ENCODE measurements around the gene C10orf67. TPM values are rescaled to one million over a fixed set of nuclear protein-coding genes. Genes with fewer than 3 reads are reported as not detected.

Gene C10orf67
- total and polyA plus RNA-seq, 3 experiments from 2014 or later: 0.26 TPM; not detected in 2

DNA sequence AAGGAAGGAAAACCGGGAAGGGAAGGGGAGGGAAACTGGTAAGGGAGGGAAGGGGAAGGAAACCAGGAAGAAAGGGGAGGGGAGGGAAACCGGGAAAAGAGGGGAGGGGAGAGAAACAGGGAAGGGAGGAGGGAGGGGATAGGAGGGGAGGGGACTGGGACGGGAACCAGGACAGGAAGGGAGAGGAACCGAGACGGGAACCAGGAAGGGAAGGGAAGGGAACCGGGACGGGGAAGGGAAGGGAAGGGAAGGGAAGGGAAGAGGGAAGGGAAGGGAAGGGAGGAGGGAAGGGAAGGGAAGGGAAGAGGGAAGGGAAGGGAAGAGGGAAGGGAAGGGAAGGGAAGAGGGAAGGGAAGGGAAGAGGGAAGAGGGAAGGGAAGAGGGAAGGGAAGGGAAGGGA is 13.6 kb downstream of the C10orf67 start:
- Histone ChIP-seq H3K9me3 (ENCODE audit: low read length) (no peaks in the 10 kb centered on the region), H3K27me3 (ENCODE audit: insufficient read depth, low read length, poor library complexity, severe bottlenecking) (no peaks in the 10 kb centered on the region), H3K27ac (ENCODE audit: low read depth, low read length) (no peak overlapping the region), H3K4me1 (ENCODE audit: insufficient read depth, low read length) (no peaks in the 10 kb centered on the region), H3K4me3 (ENCODE audit: low read length) (no peak overlapping the region), H3K36me3 (ENCODE audit: insufficient read depth, low read length) (no peaks in the 10 kb centered on the region)
- ChIA-PET POLR2A (no interaction called here), CTCF (no interaction called here)
- Mint-ChIP-seq H3K27me3 (peaks cover 2 to 7% of the 10 kb centered on the region in 2 donors), H3K36me3 (no peaks in the 10 kb centered on the region), H3K4me1 (no peaks in the 10 kb centered on the region), H3K27ac (no peak overlapping the region), H3K4me3 (no peak overlapping the region), H3K9me3 (no peaks in the 10 kb centered on the region)
- no peak for DNase-seq

DNA sequence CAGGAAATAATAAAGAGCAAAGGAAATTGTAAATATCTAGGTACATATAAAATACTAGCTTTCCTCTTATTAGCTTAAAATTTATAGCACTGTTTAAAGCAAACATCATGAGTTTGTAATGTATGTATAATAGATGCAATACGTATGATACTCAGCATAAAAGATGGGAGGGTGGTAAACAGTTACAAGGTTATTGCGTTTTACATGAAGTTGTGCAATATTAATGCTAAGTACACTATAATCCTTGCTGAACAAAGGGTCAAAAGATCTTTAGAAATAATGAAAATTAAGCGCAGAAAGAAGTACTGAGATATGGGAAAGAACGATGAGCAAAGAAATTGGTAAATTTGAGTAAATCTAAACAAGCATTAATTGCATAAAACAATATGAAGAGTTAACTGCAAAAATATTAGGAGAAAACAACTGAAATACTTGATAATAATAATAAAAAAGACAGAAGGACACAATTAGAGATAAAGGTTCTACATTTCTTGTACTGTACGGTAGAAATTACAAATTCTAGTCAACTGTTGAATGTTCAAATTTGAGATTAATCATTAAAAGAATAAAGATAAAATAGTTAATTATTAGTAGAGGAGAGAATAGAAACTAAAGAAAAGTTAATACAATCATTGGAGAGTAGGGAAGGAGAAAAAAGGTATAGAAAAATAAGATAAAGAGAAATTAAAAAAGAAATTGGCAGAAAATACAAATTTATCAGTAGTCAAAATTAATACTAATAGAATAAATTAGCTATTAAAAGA is 17.9 kb downstream of the C10orf67 start:
- H3K9me3 ChIP-seq (ENCODE audit: low read length): no peaks in the 10 kb centered on the region
- no peaks in the 10 kb centered on the region for H3K27me3 ChIP-seq (ENCODE audit: insufficient read depth, low read length, poor library complexity, severe bottlenecking)
- POLR2A ChIA-PET: no interaction called here
- no peak overlapping the region for H3K27ac Mint-ChIP-seq
- no peaks in the 10 kb centered on the region for H3K4me1 ChIP-seq (ENCODE audit: insufficient read depth, low read length)
- H3K36me3 ChIP-seq (ENCODE audit: insufficient read depth, low read length): no peaks in the 10 kb centered on the region
- CTCF ChIA-PET: interaction anchor here (1.2 kb wide), 1 partner anchor 12 kb away, joined by 4 read pairs; no protein-coding TSS in a partner anchor
- no peak for DNase-seq
- H3K9me3 Mint-ChIP-seq: no peaks in the 10 kb centered on the region
- H3K27ac ChIP-seq (ENCODE audit: low read depth, low read length): no peak overlapping the region
- no peaks in the 10 kb centered on the region for H3K4me1 Mint-ChIP-seq
- no peaks in the 10 kb centered on the region for H3K36me3 Mint-ChIP-seq
- peaks cover 7 to 39% of the 10 kb centered on the region in 2 donors for H3K27me3 Mint-ChIP-seq
- no peak overlapping the region for H3K4me3 ChIP-seq (ENCODE audit: low read length)
- H3K4me3 Mint-ChIP-seq: no peak overlapping the region

DNA sequence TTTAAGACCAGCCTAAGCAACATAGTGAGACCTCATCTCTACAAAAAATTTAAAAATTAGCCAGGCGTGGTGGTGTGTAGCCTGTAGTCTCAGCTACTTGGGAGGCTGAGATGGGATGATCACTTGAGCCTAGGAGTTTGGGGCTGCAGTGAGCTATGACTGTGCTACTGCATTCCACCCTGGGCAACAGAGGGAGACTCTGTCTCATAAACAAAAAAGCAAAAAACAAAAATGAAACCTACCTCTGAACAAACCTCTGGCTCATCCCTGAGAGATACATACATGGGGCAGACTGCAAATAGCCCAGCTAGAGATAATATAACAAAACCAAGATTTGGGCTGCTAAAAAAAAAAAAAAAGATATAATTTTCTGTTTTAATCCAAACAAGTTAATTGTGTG is 19.5 kb downstream of the C10orf67 start:
- CTCF ChIA-PET: no interaction called here
- peaks cover 7 to 42% of the 10 kb centered on the region in 2 donors for H3K27me3 Mint-ChIP-seq
- no peak overlapping the region for H3K4me3 ChIP-seq (ENCODE audit: low read length)

DNA sequence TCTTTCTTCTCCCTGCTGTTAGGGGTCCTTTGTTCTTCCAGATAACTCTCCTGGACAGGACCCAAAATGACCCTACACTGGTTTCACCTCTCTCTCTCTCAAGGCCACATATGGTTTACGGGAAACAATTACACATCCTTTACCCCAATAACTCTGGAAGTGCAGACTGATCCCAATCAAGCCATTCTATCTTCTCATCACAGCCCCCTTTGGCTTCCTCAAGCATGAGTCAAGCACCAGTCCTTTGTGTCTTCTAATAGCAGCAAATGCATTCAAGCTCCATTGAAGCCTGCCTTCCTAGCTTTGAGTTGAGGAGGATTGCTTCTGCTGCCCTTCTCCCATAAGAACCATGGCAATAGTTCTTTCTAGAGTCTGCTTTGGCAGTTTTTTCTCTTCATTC is 20.2 kb downstream of the C10orf67 start:
- H3K4me1 ChIP-seq (ENCODE audit: insufficient read depth, low read length): no peaks in the 10 kb centered on the region
- no peaks in the 10 kb centered on the region for H3K36me3 ChIP-seq (ENCODE audit: insufficient read depth, low read length)
- ChIA-PET POLR2A (no interaction called here), CTCF (interaction anchor here (2.2 kb wide), 1 partner anchor 9 kb away, joined by 6 read pairs; no protein-coding TSS in a partner anchor)
- no peak for DNase-seq
- H3K27me3 Mint-ChIP-seq: peaks cover 7 to 42% of the 10 kb centered on the region in 2 donors
- H3K4me1 Mint-ChIP-seq: no peaks in the 10 kb centered on the region
- no peaks in the 10 kb centered on the region for H3K9me3 Mint-ChIP-seq
- no peak overlapping the region for H3K27ac ChIP-seq (ENCODE audit: low read depth, low read length)
- no peaks in the 10 kb centered on the region for H3K36me3 Mint-ChIP-seq
- no peak overlapping the region for H3K4me3 ChIP-seq (ENCODE audit: low read length)
- H3K9me3 ChIP-seq (ENCODE audit: low read length): no peaks in the 10 kb centered on the region
- H3K27ac Mint-ChIP-seq: no peak overlapping the region
- no peak overlapping the region for H3K4me3 Mint-ChIP-seq
- H3K27me3 ChIP-seq (ENCODE audit: insufficient read depth, low read length, poor library complexity, severe bottlenecking): no peaks in the 10 kb centered on the region

More for the DNA sequence above, 19.5 kb downstream of the C10orf67 start:
- no peak overlapping the region for H3K4me3 Mint-ChIP-seq
- no peaks in the 10 kb centered on the region for H3K4me1 Mint-ChIP-seq
- POLR2A ChIA-PET: no interaction called here
- H3K27me3 ChIP-seq (ENCODE audit: insufficient read depth, low read length, poor library complexity, severe bottlenecking): no peaks in the 10 kb centered on the region
- H3K4me1 ChIP-seq (ENCODE audit: insufficient read depth, low read length): no peaks in the 10 kb centered on the region
- H3K36me3 Mint-ChIP-seq: no peaks in the 10 kb centered on the region
- no peak for DNase-seq
- no peaks in the 10 kb centered on the region for H3K36me3 ChIP-seq (ENCODE audit: insufficient read depth, low read length)
- H3K27ac Mint-ChIP-seq: no peak overlapping the region
- H3K9me3 ChIP-seq (ENCODE audit: low read length): no peaks in the 10 kb centered on the region
- H3K9me3 Mint-ChIP-seq: no peaks in the 10 kb centered on the region
- no peak overlapping the region for H3K27ac ChIP-seq (ENCODE audit: low read depth, low read length)

DNA sequence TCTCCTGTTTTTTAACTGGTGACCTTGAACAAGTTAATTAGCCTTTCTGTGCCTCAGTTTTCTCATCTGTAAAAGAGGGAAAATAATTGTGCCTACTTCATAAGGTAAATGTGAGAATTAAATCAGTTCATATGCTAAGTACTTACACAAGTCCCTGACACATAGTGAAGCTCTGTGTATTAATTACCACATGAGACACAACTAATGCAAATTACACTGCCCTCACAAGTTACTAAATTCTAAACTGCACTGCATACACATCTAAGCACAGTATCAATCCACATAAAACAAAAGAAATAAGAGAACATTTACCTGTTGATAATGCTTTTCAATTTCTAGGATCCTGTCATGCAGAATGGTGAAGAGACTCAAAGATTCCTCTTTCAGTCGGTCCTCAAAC is 22.5 kb downstream of the C10orf67 start:
- Histone ChIP-seq H3K4me1 (ENCODE audit: insufficient read depth, low read length) (no peaks in the 10 kb centered on the region), H3K4me3 (ENCODE audit: low read length) (no peak overlapping the region), H3K27ac (ENCODE audit: low read depth, low read length) (no peak overlapping the region), H3K27me3 (ENCODE audit: insufficient read depth, low read length, poor library complexity, severe bottlenecking) (no peaks in the 10 kb centered on the region), H3K9me3 (ENCODE audit: low read length) (no peaks in the 10 kb centered on the region), H3K36me3 (ENCODE audit: insufficient read depth, low read length) (no peaks in the 10 kb centered on the region)
- no peak for DNase-seq
- Mint-ChIP-seq H3K27ac (no peak overlapping the region), H3K36me3 (no peaks in the 10 kb centered on the region), H3K4me3 (no peak overlapping the region), H3K4me1 (no peaks in the 10 kb centered on the region), H3K27me3 (peaks cover 5 to 44% of the 10 kb centered on the region in 2 donors), H3K9me3 (no peaks in the 10 kb centered on the region)
- CTCF ChIA-PET: no interaction called here
- POLR2A ChIA-PET: no interaction called here

DNA sequence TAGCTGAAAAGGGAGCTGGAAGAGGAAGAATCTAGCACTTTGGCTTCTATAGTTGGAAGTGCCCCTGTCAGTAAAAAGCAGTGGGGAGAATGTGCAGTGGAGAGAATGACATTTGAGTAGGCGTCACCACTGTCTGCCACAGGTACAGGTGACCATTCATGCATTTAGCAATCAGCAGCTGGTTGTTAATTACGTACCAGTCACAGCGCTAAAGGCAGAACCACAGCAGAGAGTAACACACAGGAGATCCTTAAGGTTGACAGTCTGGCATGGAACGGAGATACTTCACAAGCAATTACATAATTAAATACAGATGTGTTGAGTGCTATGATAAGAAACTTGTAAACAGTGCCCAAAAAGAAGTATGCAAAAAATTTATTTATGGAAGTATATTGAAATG is 24.8 kb downstream of the C10orf67 start:
- Mint-ChIP-seq H3K27ac (no peak overlapping the region), H3K36me3 (no peaks in the 10 kb centered on the region), H3K9me3 (no peaks in the 10 kb centered on the region), H3K4me1 (peaks cover 0 to 1% (median 0%) of the 10 kb centered on the region in 3 donors), H3K27me3 (peaks cover 5 to 34% of the 10 kb centered on the region in 2 donors), H3K4me3 (no peak overlapping the region)
- Histone ChIP-seq H3K27ac (ENCODE audit: low read depth, low read length) (no peak overlapping the region), H3K4me3 (ENCODE audit: low read length) (no peak overlapping the region), H3K27me3 (ENCODE audit: insufficient read depth, low read length, poor library complexity, severe bottlenecking) (no peaks in the 10 kb centered on the region), H3K4me1 (ENCODE audit: insufficient read depth, low read length) (no peaks in the 10 kb centered on the region), H3K36me3 (ENCODE audit: insufficient read depth, low read length) (no peaks in the 10 kb centered on the region), H3K9me3 (ENCODE audit: low read length) (no peaks in the 10 kb centered on the region)
- ChIA-PET CTCF (no interaction called here), POLR2A (no interaction called here)
- DNase-seq: no peak

DNA sequence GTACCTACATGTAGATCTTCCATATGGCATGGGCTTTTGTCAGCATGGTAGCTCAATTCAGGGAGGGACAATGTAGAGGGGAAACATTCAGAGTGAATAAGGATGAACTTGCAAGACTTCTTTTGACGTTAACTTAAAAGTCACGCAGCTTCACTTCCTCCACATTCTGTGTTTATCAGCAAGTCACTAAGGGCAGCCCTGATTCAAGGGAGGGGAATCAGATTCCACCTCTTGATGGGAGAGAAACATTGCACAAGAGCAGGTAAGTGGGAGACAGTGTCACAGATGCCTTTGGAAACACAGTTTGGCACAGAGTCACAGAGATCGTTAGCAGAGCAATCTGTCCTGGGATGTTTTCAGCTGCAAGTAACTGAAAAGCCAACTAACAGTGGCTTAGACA is 26.2 kb downstream of the C10orf67 start:
- ChIA-PET POLR2A (no interaction called here), CTCF (interaction anchor here (0.9 to 1.2 kb wide), 2 partner anchors 105 to 211 kb away, joined by 3 to 4 read pairs; no protein-coding TSS in a partner anchor)
- DNase-seq: no peak
- H3K27me3 Mint-ChIP-seq: peaks cover 0 to 22% of the 10 kb centered on the region in 2 donors
- no peaks in the 10 kb centered on the region for H3K36me3 Mint-ChIP-seq
- H3K4me3 Mint-ChIP-seq: no peak overlapping the region
- H3K4me1 Mint-ChIP-seq: peaks cover 0 to 4% (median 0%) of the 10 kb centered on the region in 3 donors
- no peaks in the 10 kb centered on the region for H3K27me3 ChIP-seq (ENCODE audit: insufficient read depth, low read length, poor library complexity, severe bottlenecking)
- no peaks in the 10 kb centered on the region for H3K9me3 Mint-ChIP-seq
- H3K4me1 ChIP-seq (ENCODE audit: insufficient read depth, low read length): no peaks in the 10 kb centered on the region
- no peak overlapping the region for H3K27ac Mint-ChIP-seq
- no peak overlapping the region for H3K4me3 ChIP-seq (ENCODE audit: low read length)
- no peaks in the 10 kb centered on the region for H3K9me3 ChIP-seq (ENCODE audit: low read length)
- no peaks in the 10 kb centered on the region for H3K36me3 ChIP-seq (ENCODE audit: insufficient read depth, low read length)
- no peak overlapping the region for H3K27ac ChIP-seq (ENCODE audit: low read depth, low read length)

DNA sequence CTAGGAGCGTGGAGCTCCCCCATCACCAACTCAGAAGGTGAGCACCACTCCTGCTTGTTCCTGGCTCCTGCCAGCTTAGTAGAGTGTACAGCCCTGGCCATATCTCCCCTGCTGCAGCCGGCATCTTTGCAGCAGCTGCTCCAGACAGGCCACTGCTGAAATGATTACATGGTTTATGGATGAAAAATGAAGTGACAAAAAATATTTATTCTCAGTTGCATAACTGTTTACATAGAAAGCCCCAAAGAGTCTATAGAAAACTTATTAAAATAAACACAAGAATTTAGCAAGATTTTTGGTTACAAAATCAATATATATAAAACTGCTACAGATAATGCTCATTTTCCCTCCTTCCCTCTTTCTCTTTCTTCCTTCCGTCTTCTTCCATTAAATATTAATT is 27.2 kb downstream of the C10orf67 start:
- H3K36me3 ChIP-seq (ENCODE audit: insufficient read depth, low read length): no peaks in the 10 kb centered on the region
- H3K9me3 ChIP-seq (ENCODE audit: low read length): no peaks in the 10 kb centered on the region
- Mint-ChIP-seq H3K36me3 (no peaks in the 10 kb centered on the region), H3K27ac (no peak overlapping the region), H3K4me3 (no peak overlapping the region), H3K27me3 (peaks cover 0 to 14% of the 10 kb centered on the region in 2 donors), H3K9me3 (no peaks in the 10 kb centered on the region), H3K4me1 (peaks cover 0 to 4% (median 0%) of the 10 kb centered on the region in 3 donors)
- H3K27me3 ChIP-seq (ENCODE audit: insufficient read depth, low read length, poor library complexity, severe bottlenecking): no peaks in the 10 kb centered on the region
- ChIA-PET POLR2A (no interaction called here), CTCF (interaction anchor here (1.2 kb wide), 1 partner anchor 212 kb away, joined by 4 read pairs; no protein-coding TSS in a partner anchor)
- H3K4me1 ChIP-seq (ENCODE audit: insufficient read depth, low read length): no peaks in the 10 kb centered on the region
- H3K4me3 ChIP-seq (ENCODE audit: low read length): no peak overlapping the region
- DNase-seq: no peak
- H3K27ac ChIP-seq (ENCODE audit: low read depth, low read length): no peak overlapping the region

Data from CD8-positive, alpha-beta memory T cell (primary cell).